MM.1S (cell line): ENCODE data around the gene NBPF9.
"Not testable (repeated sequence)": the region's sequence is repeated elsewhere in the genome, so short reads cannot be mapped to it uniquely, and the experiment has no call there.

Source experiments
- EZH2phosphoT487 ChIP-seq: fragments of 300-600 bp; sonication (generic); IDR thresholded peaks from 2 replicates; pipeline ENCODE4 v1.6.1; 2018; ENCODE audit warnings: antibody characterized with exemption, low read length
- TF ChIP-seq, protein P1 (sequence below): fragments of 300-600 bp; sonication (generic); IDR thresholded peaks from 2 replicates; pipeline ENCODE4 v1.5.1; 2016; ENCODE audit warnings: antibody characterized with exemption, low read length, mixed read lengths

GRCh38 chr1:149110343-149110742 is 7.0 kb upstream of the NBPF9 start:
- TF ChIP-seq, protein P1, sequence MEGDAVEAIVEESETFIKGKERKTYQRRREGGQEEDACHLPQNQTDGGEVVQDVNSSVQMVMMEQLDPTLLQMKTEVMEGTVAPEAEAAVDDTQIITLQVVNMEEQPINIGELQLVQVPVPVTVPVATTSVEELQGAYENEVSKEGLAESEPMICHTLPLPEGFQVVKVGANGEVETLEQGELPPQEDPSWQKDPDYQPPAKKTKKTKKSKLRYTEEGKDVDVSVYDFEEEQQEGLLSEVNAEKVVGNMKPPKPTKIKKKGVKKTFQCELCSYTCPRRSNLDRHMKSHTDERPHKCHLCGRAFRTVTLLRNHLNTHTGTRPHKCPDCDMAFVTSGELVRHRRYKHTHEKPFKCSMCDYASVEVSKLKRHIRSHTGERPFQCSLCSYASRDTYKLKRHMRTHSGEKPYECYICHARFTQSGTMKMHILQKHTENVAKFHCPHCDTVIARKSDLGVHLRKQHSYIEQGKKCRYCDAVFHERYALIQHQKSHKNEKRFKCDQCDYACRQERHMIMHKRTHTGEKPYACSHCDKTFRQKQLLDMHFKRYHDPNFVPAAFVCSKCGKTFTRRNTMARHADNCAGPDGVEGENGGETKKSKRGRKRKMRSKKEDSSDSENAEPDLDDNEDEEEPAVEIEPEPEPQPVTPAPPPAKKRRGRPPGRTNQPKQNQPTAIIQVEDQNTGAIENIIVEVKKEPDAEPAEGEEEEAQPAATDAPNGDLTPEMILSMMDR: not testable (repeated sequence)
- not testable (repeated sequence) for TF ChIP-seq EZH2phosphoT487
